OCI-LY3 (cell line): ENCODE data around the gene AKAP12.

ENCODE experiments used
- H2AFZ ChIP-seq: fragments of 200-600, 300-600 bp; shearing (Covaris generic); 2 replicates; pipeline ENCODE4 v1.6.0; 2014; ENCODE audit warnings: antibody characterized with exemption, low read depth, low read length
- H3K27ac ChIP-seq: fragments of 200-600, 300-600 bp; sonication (generic); 2 replicates; pipeline ENCODE4 v1.5.1; 2014; ENCODE audit warnings: mild to moderate bottlenecking, low read length, moderate library complexity, mixed read lengths
- H3K27me3 ChIP-seq: fragments of 200-600, 300-600 bp; sonication (generic); 2 replicates; pipeline ENCODE4 v1.6.1; 2014; ENCODE audit warnings: low read depth, low read length, mixed read lengths
- H3K36me3 ChIP-seq: fragments of 200-600, 300-600 bp; sonication (generic); replicated peaks from 2 replicates; pipeline ENCODE3; 2014; ENCODE audit warnings: low read depth, low read length, mixed read lengths
- H3K4me1 ChIP-seq: fragments of 300-600, 200-600 bp; sonication (generic); 2 replicates; pipeline ENCODE4 v1.6.1; 2014; ENCODE audit warnings: low read length, mixed read lengths
- H3K4me2 ChIP-seq: fragments of 200-600, 300-600 bp; sonication (generic); 2 replicates; pipeline ENCODE4 v1.6.1; 2014; ENCODE audit warnings: low read length, mixed read lengths
- H3K4me3 ChIP-seq: fragments of 300-600, 200-600 bp; sonication (generic); 2 replicates; pipeline ENCODE4 v1.5.1; 2014; ENCODE audit warnings: antibody characterized with exemption, mild to moderate bottlenecking, low read length, moderate library complexity
- H3K79me2 ChIP-seq: fragments of 300-600, 200-600 bp; shearing (Covaris generic); 2 replicates; pipeline ENCODE4 v1.6.1; 2014; ENCODE audit warnings: mild to moderate bottlenecking, low read length, mixed read lengths
- H3K9ac ChIP-seq: fragments of 300-600, 200-600 bp; shearing (Covaris generic); 2 replicates; pipeline ENCODE4 v1.6.0; 2014; ENCODE audit warnings: mild to moderate bottlenecking, low read length, moderate library complexity
- H3K9me3 ChIP-seq: fragments of 200-600, 300-600 bp; shearing (Covaris generic); 2 replicates; pipeline ENCODE4 v1.6.1; 2014; ENCODE audit warnings: low read length, mixed read lengths; ENCODE audit not compliant: insufficient read depth
- H4K20me1 ChIP-seq: fragments of 200-600, 300-600 bp; sonication (generic); 2 replicates; pipeline ENCODE4 v1.6.1; 2016; ENCODE audit warnings: low read length, mixed read lengths; ENCODE audit not compliant: insufficient read depth
- CTCF ChIP-seq: fragments of 200-600, 300-600 bp; sonication (generic); IDR thresholded peaks from 2 replicates; pipeline ENCODE4 v1.5.1; 2014; ENCODE audit warnings: antibody characterized with exemption, low read length, low read depth
- EZH2phosphoT487 ChIP-seq: fragments of 200-600 bp; shearing (Covaris generic); IDR thresholded peaks from 2 replicates; pipeline ENCODE4 v1.6.1; 2018; ENCODE audit warnings: antibody characterized with exemption, mixed run types, low read depth

Gene AKAP12

DNA sequence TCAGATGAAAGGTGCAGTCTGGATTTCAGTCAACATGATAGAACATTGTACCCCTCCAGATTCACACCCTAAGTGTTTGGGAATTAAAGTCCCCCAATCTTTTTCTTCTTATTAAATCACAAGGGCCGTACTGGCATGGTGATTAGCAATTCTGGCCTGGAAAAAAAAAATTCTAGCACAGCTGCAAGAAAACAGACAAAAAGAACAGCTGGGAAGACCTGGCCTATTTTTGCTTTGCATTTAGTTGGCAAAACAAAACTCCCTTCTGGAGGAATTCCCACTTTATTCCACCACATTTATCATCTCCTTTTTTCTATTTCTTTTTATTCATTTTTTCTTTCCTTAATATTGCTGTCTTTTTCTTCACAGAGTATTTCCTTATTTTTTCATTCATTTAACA is 39.8 kb upstream of the AKAP12 start:
- TF ChIP-seq EZH2phosphoT487, result no peak
- TF ChIP-seq CTCF, result no peak
- H3K27me3 ChIP-seq, result no peaks in the 10 kb centered on the region
- H3K27ac ChIP-seq, result no peak overlapping the region
- H3K79me2 ChIP-seq, result no peaks in the 10 kb centered on the region
- H3K9me3 ChIP-seq, result no peaks in the 10 kb centered on the region
- H3K9ac ChIP-seq, result no peak overlapping the region
- H3K36me3 ChIP-seq, result no peaks in the 10 kb centered on the region
- H4K20me1 ChIP-seq, result no peaks in the 10 kb centered on the region
- peaks cover 6% of the 10 kb centered on the region; the same call in 1 of the 2 replicates for H3K4me1 ChIP-seq
- no peak overlapping the region for H3K4me2 ChIP-seq
- H2AFZ ChIP-seq, result no peak overlapping the region
- no peak overlapping the region for H3K4me3 ChIP-seq

DNA sequence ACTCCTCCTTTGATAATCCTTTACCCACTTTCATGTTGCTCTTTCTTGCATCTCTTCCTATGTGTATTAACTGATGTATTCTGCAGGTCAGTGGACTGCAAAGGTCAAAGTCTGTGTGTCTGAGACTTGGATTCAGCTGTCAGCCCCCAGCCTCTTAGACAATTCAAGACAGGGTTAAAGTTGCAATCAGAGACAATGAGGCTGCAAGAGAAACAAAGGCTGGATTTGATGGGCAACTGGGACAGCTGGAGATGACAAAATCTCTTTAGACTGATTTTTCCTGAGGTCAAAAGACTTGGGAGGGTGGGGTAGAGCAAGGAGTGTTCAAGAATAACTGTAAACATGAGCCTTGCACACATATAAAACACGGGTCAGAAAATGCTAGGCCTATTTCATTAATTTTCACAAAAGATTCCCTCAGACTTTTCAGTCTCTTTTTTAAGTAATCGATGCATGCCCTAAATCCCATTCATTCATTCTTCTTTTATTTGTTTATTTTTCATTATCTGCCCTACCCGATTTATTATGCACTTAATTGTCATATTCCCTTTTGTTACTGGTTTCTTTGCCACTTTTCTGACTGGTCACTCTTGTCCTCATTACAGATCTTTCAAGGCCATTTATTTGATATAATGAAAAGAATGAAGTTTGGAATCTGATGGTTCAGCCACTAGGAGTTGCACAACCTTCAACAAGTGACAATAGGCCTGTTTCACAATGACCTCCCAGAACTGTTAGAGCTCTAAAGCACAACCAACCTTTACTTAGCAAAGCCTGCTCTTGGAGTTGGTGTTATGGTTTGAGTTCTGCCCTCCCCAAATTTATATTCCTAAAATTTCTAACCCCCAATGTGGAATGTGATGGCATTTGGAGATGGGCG is 33.8 kb upstream of the AKAP12 start:
- TF ChIP-seq CTCF (no peak), EZH2phosphoT487 (no peak)
- no peak overlapping the region for H3K27ac ChIP-seq
- no peaks in the 10 kb centered on the region for H4K20me1 ChIP-seq
- H2AFZ ChIP-seq, result no peak overlapping the region
- no peaks in the 10 kb centered on the region for H3K27me3 ChIP-seq
- peaks cover 2% of the 10 kb centered on the region; the same call in 1 of the 2 replicates for H3K4me1 ChIP-seq
- no peak overlapping the region for H3K4me3 ChIP-seq
- no peaks in the 10 kb centered on the region for H3K79me2 ChIP-seq
- H3K9ac ChIP-seq, result no peak overlapping the region
- H3K4me2 ChIP-seq, result no peak overlapping the region
- H3K9me3 ChIP-seq, result no peaks in the 10 kb centered on the region
- no peaks in the 10 kb centered on the region for H3K36me3 ChIP-seq

DNA sequence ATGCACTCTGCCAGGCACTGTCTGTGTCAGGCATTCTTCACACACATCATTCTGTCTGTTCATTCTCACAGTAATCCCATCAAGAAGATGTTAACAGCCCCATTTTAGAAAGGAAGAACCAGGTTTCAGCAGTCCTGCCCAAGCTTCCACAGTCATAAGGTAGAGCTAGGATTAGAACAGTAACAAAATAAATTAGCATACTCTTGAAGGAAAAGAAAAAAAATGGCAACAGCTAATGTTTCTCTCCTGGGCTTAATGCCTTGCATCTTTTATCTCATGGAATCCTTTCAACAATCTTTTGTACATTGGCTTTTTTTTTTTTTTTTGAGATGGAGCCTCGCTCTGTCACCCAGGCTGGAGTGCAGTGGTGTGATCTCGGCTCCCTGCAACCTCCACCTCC is 32.1 kb upstream of the AKAP12 start:
- no peaks in the 10 kb centered on the region for H3K36me3 ChIP-seq
- no peak overlapping the region for H3K9ac ChIP-seq
- H3K4me1 ChIP-seq, result no peaks in the 10 kb centered on the region
- H4K20me1 ChIP-seq, result no peaks in the 10 kb centered on the region
- no peak overlapping the region for H3K27ac ChIP-seq
- H2AFZ ChIP-seq, result no peak overlapping the region
- no peak for TF ChIP-seq EZH2phosphoT487
- TF ChIP-seq CTCF, result no peak
- H3K4me3 ChIP-seq, result no peak overlapping the region
- H3K9me3 ChIP-seq, result no peaks in the 10 kb centered on the region
- no peak overlapping the region for H3K4me2 ChIP-seq
- no peaks in the 10 kb centered on the region for H3K79me2 ChIP-seq
- no peaks in the 10 kb centered on the region for H3K27me3 ChIP-seq

DNA sequence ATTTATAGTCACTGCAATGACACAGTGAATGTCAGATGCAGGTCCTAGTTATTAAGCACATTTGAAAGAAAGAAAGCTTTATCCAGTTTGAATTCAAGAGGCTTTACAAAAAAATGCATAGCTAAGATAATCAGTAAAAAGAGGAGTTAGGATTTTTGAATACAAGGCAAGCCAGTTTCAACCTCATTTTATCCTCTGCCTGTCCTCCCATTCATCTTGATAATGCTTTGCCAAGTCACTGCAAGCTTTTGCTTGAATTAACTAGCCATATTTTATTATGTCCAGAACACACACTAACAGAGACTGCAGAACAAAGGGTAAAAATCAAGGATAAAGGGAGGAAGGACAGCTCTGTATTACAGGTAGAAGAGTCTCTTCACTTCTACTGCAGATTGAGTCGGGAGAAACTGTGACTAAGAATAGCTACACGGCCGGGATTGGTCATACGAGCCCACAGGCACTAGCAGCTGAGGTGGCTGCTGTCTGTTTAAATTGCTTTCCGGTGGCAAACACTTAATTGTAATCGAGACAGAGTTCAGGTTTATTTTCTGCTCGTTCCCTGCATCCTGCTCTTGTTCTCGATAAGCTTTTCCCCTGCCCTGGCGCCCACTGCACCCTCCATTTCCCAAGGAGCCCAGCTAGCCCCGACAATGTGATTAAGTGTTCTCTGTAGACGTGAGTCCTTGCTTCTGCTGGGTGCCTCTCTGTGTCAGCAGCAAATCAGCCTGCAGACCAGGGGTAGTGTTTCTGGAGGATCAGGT is 30.5 kb upstream of the AKAP12 start:
- no peaks in the 10 kb centered on the region for H3K27me3 ChIP-seq
- H3K27ac ChIP-seq, result no peak overlapping the region
- no peaks in the 10 kb centered on the region for H3K36me3 ChIP-seq
- no peak overlapping the region for H3K4me2 ChIP-seq
- no peaks in the 10 kb centered on the region for H3K4me1 ChIP-seq
- H3K9me3 ChIP-seq, result no peaks in the 10 kb centered on the region
- no peak overlapping the region for H3K9ac ChIP-seq
- TF ChIP-seq CTCF, result no peak
- TF ChIP-seq EZH2phosphoT487, result no peak
- H3K79me2 ChIP-seq, result no peaks in the 10 kb centered on the region
- no peaks in the 10 kb centered on the region for H4K20me1 ChIP-seq
- no peak overlapping the region for H2AFZ ChIP-seq
- H3K4me3 ChIP-seq, result no peak overlapping the region
